Measurements from ENCODE around the gene GRIN3B.
"Not testable (repeated sequence)": the region's sequence is repeated elsewhere in the genome, so short reads cannot be mapped to it uniquely, and the experiment has no call there.

The GRIN3B gene, protein sequence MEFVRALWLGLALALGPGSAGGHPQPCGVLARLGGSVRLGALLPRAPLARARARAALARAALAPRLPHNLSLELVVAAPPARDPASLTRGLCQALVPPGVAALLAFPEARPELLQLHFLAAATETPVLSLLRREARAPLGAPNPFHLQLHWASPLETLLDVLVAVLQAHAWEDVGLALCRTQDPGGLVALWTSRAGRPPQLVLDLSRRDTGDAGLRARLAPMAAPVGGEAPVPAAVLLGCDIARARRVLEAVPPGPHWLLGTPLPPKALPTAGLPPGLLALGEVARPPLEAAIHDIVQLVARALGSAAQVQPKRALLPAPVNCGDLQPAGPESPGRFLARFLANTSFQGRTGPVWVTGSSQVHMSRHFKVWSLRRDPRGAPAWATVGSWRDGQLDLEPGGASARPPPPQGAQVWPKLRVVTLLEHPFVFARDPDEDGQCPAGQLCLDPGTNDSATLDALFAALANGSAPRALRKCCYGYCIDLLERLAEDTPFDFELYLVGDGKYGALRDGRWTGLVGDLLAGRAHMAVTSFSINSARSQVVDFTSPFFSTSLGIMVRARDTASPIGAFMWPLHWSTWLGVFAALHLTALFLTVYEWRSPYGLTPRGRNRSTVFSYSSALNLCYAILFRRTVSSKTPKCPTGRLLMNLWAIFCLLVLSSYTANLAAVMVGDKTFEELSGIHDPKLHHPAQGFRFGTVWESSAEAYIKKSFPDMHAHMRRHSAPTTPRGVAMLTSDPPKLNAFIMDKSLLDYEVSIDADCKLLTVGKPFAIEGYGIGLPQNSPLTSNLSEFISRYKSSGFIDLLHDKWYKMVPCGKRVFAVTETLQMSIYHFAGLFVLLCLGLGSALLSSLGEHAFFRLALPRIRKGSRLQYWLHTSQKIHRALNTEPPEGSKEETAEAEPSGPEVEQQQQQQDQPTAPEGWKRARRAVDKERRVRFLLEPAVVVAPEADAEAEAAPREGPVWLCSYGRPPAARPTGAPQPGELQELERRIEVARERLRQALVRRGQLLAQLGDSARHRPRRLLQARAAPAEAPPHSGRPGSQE

DNA sequence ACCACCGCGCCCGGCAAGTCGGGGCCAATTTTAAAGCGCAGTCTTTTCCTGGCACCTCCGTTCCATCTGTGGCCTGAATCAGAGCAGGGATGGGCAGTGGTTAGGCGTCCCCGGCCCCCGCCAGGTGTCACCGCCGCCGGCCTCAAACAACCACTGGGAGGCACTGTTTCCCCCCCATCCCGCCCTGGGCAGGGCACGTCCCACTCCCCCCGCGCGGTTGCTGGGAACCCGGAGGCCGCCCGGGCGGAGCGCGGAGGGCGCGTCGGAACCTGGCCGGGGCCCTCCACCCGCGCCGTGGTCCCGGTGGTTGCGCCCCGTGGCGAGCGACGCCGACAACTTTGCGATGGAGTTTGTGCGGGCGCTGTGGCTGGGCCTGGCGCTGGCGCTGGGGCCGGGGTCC is at the start of gene GRIN3B:
GRIN3B (plus strand) TSS at position 325 of the 400 bp plus-strand sequence; CDS start at position 344, 19 bp downstream.
- DNase-seq = peak; percentile 72 to 80

DNA sequence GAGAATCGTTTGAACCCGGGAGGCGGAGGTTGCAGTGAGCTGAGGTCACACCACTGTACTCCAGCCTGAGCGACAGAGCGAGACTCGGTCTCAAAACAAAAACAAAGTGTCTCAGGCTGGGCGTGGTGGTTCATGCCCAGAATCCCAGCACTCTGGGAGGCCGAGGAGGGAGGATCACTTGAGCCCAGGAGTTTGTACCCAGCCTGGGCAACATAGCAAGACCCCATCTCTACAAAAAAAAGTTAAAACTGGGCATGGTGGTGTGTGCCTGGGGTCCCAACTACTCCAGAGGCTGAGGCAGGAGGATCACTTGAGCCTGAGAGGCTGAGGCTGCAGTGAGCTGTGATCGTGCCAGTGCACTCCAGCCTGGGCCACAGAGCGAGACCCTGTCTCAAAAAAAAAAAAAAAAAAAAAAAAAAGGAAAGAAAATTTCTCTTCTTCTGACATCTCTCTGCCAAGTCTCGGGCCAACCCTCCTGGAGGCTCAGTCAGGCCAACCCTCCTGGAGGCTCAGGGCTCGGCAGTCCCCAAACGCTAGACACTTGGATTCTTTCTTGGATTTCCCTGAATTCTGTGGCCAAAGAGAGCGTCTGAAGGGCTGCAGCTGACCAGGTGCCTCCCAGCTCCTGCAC is 48.1 kb upstream of the GRIN3B start:
- no peak for DNase-seq

DNA sequence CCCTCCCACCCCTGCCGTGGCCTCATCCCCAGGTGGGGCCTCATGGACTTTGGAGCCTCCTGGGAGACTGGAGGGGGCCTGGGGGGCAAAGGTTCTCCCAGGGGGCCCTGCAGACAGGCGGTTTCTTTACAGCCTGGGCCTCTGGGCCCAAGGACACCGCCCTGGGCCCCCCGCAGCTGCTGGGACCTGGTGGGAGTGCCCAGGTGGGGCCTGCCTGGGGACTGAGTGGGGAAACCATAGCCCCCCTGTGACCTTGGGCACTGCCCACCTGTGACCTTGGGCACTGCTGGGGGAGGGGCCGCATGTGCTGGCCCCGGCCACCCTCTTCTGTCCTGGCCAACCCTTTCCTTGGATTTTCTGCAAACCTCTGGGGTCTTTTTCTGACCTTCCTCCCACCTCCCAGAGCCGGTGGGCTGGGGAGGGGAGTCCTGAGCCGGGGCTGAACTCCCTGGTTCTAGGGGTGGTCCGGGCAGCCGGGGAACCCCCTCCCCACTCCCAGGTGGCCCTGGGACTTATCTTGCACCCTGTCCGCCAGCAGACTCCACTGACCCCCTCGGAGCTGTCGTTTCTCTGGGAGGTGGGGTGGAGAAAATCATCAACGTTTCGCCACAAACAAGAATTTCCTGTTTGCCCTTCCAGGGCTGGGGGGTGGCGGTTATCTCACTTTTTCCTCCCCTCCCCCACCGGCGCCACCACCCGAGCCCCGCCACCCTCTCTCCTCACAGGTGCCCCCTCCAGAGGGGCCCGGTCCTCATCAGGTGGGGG is 47.4 kb upstream of the GRIN3B start:
- DNase-seq = no peak

DNA sequence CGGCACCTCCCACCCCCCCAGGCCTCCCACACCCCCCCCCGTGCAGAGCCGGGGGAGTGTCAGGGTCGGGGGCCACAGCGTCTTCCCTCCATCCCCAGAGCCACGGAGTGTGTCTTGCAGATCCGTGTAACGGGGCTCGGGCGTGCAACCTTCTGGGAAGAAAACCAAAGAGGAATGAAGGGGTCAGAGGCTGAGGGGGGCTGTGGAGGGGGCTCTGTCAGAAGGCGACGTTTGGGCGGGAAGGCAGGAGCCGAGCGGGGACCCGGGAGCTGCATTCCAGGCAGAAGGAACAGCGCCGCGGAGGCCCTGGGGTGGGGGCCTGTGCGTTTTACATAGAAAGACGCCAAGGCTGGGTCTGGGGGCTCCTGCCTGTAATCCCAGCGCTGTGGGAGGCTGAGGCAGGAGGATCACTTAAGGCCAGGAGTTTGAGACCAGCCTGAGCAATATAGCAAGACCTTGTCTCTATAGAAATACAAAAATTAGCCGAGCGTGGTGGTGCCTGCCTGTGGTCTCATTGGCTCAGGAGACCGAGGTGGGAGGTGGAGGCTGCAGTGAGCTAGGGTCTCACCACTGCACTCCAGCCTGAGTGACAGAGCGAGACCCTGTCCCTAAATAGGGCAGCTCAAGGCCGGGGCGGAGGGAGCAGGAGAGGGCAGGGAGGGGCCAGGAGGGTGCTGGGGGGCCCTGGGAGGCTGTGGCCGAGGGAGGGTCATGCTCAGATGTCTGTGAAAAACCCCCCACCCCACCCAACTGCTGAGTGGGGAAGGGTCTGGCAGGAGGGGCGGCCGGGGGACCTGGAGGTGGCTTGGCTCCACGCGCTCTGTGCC is 46.6 kb upstream of the GRIN3B start:
- no peak for DNase-seq

DNA sequence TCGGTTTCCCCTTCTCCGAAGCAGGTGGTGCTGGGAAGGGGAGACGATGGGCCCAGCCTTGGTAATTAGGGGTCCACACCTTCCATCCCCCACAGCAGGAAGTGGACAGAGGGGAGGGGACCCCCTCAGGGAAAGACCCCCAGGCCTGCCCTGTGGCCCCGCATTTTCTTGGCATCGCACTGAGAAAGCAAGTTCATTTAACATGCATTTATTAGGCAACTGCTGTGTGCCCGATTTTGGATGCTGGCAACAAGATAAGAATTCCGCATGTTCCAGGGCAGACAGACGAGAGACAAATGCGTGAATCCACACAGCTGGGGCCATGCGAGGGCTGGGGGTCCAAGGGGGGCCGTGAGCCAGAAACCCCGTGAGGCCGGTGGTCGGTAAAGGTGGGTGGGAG is 45.9 kb upstream of the GRIN3B start:
- DNase-seq = no peak

DNA sequence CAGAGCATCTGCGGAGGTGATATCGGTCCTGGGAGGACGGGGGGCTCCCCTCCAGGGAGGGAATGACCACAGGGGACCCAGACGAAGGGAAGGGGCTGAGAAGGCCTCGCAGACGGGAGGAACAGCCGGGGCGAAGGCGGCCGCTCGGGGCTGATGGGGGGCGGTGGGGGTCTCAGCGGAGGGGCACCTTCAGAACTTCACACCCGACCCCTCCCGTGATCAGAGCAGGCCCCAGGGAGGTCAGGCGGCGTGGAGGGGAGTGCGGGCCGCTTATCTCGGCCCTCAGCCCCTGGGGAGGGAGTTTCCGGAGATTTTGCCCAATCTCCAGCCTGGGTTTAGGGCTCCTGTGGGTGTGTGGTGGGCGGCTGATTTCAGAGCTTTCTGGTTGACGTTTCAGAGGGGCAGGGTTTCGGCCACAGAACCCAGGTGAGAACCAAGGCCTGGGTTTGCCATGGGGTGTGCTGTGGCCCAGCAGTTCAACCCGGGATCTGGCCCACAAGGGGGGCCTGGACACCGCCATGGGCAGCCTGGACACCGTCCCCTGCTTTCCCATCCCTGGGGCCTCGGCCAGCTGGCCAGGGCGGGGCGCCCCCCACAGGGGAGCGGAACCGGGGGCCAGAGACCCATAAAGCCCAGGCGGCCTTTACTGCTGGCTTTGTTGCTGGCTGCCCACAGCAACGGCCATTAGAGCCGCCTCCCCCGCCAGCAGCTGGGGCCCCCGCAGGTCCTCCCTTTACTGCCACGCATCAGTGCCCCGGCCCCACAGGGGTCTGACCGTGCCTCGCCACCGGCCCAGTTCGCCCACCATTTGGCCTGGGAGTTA is 45.3 kb upstream of the GRIN3B start:
- no peak for DNase-seq

DNA sequence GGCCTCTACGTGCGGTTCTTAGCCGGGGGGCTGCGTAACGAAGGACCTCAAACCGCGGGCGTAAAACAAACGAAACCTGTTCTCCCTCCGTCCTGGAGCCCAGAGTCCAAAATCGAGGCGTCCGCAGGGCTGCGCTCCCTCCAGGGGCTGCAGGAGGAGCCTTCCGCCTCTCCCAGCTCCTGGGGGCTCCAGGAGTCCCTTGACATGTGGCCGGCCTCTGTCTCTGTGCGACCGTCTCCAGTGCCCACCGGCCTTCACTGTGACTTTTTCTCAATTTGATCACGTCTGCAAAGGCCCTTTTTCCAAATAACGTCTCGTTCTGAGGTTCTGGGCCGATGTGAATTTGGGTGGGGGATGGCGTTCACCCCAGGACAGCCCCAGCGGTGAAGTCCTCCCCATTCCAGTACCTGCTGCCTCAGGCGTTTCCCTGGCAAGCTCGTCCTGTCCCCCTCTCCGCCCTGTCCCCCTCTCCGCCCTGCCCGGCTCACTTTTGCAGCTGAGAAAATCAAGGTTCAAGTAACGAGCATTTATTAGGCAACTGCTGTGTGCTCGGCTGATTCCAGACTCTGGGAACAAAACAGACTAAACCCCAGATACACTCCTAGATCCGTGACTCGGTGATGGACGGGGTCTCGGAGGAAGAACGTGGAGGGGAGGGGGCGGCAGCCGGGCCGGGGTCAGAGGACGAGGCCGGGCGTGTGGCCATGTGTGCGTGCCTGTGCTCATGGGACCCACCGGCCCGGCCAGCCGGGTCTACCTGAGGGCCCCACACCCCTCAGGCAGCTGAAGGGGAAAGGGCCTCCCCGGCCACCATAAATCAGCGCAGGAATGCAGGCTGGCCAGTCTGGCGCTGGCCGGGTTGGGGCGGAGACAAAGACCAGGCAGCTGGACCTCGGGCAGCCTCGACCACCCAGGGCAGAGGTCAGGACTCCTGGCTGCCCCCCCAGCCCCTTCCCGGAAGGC is 44.1 kb upstream of the GRIN3B start:
- DNase-seq = no peak

DNA sequence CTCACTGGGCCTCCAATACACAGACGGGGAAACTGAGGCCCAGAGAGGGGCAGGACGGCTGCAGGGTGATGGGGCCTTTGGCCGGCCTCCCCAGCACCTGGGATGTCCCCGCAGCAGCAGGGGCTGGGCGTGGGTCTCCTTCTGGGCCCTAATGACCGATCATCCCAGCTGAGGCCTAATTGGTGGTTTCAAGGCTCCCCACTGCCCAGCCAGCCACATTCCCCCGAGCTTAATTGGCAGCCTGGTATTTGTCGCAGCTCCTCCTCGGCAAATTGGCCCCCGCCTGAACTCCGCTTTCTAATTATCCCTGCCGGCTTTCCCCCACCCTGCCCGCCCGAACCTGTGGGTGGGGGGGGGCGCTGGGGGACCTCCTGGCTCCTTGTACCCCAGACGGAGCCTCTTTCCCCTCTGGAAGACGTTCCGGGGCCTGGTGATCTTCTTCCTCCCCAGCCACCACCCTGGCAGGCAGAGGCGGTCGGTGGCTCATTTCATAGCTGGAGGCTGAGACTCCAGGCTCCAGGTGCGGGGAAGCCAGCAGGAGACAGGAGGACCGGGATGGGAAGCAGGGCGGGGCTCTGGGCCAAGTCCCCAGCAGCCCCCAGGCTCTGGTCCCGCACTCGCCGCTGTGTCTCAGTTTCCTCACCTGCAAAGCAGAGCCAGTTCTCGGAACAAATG is 43.3 kb upstream of the GRIN3B start:
- no peak for DNase-seq

DNA sequence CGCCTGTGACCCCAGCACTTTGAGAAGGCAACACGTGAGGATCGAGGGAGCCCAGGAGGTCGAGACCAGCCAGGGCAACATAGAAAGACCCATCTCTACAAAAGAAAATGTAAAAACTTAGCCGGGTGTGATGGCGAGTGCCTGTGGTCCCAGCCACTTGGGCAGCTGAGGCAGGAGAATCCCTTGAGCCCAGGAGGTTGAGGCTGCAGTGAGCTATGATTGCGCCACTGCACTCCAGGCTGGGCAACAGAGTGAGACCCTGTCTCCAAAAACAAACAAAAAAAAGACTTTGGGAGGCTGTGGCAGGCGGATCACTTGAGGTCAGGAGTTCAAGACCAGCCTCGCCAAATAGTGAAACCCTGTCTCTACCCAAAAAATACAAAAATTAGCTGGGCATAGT is 42.6 kb upstream of the GRIN3B start:
- not testable (repeated sequence) for DNase-seq

DNA sequence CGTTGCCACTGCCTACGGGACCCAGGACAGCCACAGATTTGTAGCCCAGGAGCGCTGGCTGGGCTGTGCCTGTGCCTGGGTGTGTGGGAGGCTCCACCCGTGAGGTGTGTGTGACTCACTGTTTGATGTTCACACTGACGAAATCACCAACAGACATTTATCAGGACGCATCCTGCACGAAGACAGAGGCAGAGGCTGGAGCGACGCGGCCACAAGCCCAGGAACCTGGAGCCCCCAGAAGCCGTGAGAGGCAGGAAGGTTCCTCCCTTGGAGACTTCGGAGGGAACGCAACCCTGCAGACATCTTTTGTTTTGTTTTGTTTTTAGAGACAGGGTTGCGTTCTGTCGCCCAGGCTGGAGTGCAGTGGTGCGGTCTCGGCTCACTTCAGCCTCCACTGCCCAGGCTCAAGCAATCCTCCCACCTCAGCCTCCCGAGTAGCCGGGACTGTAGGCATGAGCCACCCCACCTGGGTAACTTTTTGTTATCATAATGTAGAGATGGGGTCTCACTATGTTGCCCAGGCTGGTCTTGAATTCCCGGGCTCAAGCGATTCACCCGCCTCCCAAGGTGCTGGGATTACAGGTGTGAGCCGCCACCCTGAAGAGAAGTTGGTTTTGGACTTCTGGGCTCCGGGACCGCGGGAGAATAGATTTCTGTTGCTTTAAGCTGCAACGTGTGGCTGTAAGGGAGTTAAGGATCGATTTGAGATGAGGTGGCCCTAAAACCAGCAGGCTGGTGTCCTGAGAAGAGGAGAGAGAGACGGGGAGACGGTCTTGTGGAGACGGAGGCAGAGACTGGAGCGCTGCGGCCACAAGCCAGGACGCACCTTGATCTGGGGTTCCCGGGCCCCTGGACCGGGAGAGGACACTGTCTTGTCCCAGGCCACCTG is 41.0 kb upstream of the GRIN3B start:
- peak; percentile 52 to 53 for DNase-seq

DNA sequence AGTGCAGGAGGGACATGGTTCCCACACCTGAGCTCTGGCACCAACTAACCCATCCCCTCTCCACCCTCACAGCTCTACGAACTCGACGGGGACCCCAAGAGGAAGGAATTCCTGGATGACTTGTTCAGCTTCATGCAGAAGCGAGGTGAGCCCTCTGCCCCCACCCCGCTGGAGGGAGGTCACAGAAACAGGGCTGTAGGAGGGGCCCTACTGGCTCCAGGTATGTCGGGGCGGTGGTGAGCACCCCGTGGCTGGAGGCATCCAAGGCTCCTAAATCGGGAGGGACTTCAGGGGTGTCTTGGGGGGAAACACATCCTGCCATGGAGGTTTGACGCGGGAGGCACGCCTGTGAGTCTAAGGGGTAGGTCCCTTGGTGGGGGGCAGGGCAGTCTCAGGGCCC is 40.2 kb upstream of the GRIN3B start:
- no peak for DNase-seq

DNA sequence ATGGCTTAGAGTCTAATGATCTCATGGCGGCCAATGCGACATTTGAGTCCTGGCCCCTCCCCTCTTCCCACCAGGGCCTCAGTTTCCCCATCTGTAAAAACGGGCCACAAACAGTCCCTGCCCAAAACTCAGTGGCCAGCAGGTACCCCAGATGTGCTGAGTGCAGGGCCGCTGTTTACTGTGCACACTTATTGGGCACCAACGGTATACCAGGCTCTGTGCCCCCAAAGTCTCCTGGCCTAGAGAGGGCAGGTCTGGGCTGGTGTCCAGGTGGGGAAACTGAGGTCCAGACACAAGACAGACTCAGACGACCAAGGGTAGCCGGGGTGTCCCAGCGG is 39.6 kb upstream of the GRIN3B start:
- DNase-seq = no peak

DNA sequence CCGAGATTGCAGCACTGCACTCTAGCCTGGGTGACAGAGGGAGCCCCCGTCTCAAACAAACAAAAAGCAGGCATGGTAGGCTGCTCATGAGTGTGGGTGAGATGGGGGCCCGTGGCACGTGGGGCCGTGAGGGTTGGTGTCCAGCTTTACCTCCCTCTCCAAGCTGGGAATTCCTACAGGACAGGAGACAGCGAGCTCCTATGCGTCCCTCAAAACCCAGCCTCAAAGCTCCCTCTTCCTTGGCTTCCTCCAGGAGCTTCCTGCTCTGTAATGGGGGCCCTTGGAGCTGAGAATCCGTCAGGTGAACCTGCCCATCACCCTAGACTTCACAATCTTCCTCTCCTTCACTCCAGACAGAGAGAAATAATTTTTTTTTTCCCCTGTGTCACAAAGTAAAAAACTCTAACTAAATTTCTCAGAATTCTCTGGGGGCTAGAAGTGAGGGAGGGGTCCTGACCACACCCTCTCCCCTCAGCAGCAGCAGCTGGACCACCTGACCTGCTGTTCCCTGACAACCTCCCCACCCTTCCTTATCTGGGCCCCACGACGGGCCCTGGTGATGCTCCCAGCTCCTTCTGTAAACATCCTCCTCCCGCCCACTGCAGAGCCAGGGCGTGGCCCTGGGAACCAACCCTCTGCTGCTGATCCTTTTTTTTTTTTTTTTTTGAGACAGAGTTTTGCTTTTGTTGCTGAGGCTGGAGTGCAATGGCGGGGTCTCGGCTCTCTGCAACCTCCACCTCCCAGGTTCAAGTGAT is 38.2 kb upstream of the GRIN3B start:
- DNase-seq = no peak

DNA sequence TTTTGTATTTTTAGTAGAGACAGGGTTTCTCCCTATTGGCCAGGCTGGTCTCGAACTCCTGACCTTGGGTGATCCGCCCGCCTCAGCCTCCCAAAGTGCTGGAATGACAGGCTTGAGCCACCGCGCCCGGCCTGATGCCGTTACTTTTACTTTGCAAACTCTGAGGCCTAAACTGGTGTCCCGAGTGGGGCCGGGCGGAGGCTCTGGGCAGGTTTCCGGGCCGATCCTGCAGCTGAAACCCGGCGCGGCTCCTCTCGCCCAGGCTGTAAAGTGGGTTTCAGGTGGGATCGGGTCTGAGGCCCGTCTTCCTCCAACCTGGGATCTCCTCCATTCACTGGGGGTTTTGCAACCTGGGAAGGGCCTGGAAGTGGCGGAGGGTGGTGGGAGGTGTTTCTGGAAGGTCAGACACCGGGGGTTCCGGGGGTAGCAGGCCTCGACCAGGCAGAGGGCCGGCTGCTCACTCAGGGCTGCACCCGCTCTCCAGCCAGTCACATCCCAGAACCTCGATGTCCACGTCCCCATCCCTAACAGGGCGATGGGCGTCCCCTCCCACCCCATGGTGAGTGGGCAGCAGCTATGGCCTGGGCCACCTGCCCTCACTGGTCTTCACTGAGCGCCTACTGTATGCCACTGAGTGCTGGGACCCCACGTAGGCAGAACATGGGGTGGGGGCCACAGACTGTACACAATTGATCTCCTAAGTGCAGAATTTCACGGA is 37.4 kb upstream of the GRIN3B start:
- no peak for DNase-seq

DNA sequence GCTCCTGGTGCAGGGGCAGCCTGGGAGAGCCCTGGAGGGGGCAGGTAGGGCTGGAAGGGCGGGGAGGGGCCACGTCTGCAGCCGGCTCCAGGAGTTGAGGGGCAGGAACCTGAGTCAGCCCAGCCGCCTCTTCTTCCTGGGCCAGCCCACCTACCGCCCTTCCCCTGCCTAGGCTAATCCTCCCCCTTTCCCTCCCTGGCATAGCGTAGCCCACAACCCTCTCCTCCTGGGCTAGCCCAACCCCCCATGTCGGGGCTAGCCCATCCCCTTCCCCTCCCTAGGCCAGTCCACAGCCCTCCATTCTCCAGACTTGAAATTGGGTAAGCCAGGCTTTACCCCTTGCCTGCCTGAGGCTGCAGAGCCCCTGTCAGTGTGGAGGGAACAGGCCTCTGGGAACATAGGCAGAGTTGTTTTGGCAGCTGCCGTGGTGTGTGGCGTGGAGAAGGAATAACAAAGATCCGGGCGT is 36.7 kb upstream of the GRIN3B start:
- DNase-seq = no peak

DNA sequence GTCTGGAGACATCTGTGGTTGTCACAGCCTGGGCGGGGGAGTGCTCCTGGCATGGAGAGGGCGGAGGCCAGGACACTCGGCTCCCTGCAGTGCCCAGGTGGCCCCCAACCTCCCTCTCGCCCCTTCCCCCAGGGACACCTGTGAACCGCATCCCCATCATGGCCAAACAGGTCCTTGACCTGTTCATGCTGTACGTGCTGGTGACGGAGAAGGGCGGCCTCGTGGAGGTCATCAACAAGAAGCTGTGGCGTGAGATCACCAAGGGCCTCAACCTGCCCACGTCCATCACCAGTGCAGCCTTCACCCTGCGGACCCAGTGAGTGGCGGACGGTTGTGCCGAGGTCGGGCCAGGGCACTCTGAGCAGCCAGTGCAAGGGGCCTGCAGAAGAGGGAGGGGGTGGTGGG is 36.1 kb upstream of the GRIN3B start:
- no peak for DNase-seq

Data from stimulated activated CD4-positive, alpha-beta T cell treated with anti-CD3 and anti-CD28 coated beads, Interleukin-2, amount 100 ng/mL, for 24 hours (primary cell).